Measurements from ENCODE around the gene LILRB1.

DNA sequence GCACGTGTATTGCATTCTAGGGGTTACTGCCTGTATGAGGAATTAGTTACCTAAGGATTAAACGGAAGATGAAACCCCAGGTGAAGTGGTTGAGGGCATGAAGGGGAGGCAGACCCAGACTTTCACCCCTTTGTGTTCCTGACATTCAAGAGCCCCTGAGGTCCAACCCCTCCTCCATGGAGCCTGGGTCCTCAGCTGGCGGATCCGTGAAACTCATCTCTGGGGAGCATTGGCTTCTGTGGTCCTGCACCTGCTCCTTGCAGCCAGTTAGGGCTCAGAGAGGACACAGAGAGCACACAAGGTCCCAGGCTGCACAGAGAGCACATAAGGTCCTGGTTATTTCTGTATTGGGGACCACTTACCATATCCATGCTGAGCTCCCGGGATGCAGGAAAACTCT lies 43.9 kb upstream of the LILRB1 start:
- TF ChIP-seq CTCF (IDR thresholded peaks at IDR 0.05) (no peak), POLR2A (IDR thresholded peaks at IDR 0.05) (no peak)

Measured in uterus (tissue), 2 donors.